ENCODE measurements around the gene C3orf70.

DNA sequence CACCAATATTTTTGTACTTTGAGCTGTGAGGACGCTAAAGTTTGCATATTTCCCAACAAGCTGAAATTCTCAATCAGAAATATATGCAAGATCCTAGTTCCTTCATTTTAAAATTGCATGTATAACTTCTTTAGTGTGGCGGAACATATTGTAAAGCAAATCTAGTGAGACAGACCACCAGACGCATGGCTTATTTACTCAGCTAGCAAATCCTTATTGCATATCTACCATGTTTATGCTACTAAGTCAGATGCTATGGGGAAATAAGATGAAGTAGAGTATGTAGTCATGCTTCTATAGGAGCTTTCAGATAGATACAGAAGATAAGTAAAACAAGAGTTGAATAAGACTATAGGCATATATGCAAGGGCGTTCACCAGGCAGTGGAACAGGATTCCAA, 62.0 kb downstream of the C3orf70 start:
- TF ChIP-seq JUND (IDR thresholded peaks at IDR 0.05; ENCODE audit: low read length) (no peak), JUN (IDR thresholded peaks at IDR 0.05; ENCODE audit: low read depth, low read length) (no peak), EZH2 (IDR thresholded peaks at IDR 0.05; ENCODE audit: low read depth, low read length, severe bottlenecking) (no peak), KDM1A (IDR thresholded peaks at IDR 0.05; ENCODE audit: borderline replicate concordance, low read length) (no peak), SP1 (IDR thresholded peaks at IDR 0.05; ENCODE audit: low read depth, low read length) (no peak), CTCF (IDR thresholded peaks at IDR 0.05; ENCODE audit: control extremely low read depth in 1 of 3, insufficient read depth in 1 of 3, low read depth in 1 of 3, low read length in 3 of 3) (no peak), ZNF274 (IDR thresholded peaks at IDR 0.05; ENCODE audit: borderline replicate concordance, extremely low read depth, low read length) (no peak), TAF7 (optimal IDR thresholded peaks at IDR 0.05; ENCODE audit: borderline replicate concordance, low read depth, low read length) (no peak), E2F6 (IDR thresholded peaks at IDR 0.05) (no peak), POLR2AphosphoS5 (IDR thresholded peaks at IDR 0.05; ENCODE audit: low read depth, low read length) (no peak), ATF2 (IDR thresholded peaks at IDR 0.05; ENCODE audit: low read length) (no peak)
